ENCODE measurements around the gene RAB25.
"Not testable (repeated sequence)": the region's sequence is repeated elsewhere in the genome, so short reads cannot be mapped to it uniquely, and the experiment has no call there.

RAB25 gene

DNA sequence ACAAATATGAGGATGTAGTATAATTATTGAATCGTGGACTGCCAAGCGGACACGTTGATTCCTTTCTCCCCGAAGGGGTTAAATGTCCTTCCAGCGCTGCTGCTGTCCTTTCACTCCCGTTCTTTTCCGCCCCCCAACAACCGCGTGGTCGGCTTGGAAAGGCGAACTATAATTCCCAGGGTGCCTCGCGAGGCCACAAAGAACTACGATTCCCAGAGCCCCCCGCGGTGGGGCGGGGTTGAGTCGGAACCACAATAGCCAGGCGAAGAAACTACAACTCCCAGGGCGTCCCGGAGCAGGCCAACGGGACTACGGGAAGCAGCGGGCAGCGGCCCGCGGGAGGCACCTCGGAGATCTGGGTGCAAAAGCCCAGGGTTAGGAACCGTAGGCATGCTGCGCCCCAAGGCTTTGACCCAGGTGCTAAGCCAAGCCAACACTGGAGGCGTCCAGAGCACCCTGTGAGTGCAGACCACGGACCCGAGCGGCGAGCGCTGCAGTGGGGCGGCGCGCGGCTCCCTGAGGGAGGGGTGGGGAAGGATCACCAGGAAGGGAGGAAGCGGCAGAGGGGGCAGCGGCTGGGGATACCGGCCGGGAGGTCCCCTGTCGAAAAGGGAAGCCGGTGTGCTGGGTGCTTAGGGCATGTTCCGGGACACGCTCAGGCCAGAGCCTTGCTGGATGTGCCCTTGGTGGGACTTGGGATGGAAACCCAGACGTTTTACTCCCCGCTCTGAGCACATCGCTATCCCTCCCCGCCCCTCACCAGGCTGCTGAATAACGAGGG lies 6.3 kb upstream of the RAB25 start, which contains the start of gene LAMTOR2:
Gene LAMTOR2 (plus strand): TSS at position 283 of the 781 bp plus-strand sequence. CDS start 108 bp downstream, at position 391.
- peak; percentile 83 to 90 for DNase-seq (ENCODE audit: low read depth in 2 of 2)

DNA sequence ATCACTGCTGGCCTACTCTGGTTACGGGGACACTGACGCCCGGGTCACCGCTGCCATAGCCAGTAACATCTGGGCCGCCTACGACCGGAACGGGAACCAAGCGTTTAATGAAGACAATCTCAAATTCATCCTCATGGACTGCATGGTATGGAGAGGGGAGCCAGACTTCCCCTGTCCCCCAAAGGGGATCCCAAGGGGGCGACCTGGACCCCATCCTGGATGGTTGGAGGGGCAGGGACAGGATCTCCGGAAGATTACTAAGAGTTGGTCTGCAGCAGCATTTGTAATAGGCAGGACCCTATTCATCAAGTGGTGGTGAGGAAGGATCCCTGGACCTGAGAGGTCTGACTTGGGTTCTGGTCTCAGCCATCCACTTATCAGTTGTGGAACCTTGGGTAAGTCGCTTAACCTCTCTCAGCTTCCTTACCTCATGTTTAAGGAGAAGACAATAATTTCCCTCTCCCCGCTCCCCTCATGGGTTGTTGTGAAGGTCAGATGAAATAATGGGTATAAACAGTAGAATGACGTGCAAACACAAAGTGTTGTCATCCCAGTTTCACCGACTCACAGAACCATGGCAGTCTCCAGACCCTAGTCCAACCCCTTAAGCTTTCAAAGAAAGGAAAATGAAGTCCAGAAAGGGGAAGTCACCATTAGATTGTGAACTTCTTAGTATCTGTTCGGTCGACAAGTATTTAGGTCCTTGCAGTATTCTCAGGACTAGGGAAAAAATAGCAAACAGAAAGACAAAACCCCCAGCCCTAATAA lies 5.5 kb upstream of the RAB25 start:
- no peak for DNase-seq (ENCODE audit: low read depth in 2 of 2)

- no peak for DNase-seq (ENCODE audit: low read depth in 2 of 2)
These were observed 4.6 kb upstream of the RAB25 start for GRCh38 chr1:156056326-156056849.

- DNase-seq (ENCODE audit: low read depth in 2 of 2), result no peak
These were observed 1.2 kb downstream of the RAB25 start for GRCh38 chr1:156062189-156062588.

GRCh38 chr1:156063997-156064285 lies 3.0 kb downstream of the RAB25 start:
- DNase-seq (ENCODE audit: low read depth in 2 of 2), result no peak

- no peak for DNase-seq (ENCODE audit: low read depth in 2 of 2)
These were observed 3.7 kb downstream of the RAB25 start for GRCh38 chr1:156064615-156065014.

DNA sequence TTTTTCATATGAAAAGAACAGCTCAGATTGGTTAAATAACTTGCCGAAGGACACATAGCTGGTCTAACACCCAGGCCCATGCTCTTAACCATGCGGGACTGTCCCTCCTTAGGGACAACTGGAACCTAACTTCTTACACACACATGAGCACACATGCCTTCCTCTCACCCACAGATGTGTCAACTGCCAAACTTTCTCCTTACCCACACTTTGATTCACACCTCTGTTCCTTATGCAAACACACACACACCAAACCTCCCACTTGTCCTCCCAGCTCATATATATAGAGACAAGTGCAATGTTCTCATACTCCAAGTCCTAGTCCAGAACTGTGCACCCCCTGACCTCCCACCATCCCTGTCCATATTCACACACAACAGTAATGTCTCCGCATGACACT lies 4.3 kb downstream of the RAB25 start:
- no peak for DNase-seq (ENCODE audit: low read depth in 2 of 2)

- no peak for DNase-seq (ENCODE audit: low read depth in 2 of 2)
These were observed 4.9 kb downstream of the RAB25 start for GRCh38 chr1:156065871-156066270.

DNA sequence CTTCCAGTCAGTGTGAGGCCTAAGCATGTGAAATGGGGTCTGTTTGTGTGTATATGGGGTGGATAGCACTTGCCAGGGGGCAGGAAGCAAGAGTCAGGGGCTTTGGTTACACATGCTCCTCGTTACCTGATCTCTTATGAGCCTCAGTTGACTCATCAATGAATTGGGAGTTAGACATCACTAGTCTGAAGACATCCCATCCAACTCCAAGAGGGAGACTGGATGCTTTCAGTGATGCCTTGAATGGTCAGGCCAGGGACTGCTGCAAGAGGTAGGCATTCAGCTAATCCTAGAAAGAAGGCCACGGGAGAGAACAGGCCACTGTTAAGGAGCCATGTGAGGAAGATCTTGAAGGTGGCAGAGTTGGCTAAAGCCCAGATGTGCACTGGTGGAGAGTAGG lies 6.3 kb downstream of the RAB25 start:
- DNase-seq (ENCODE audit: low read depth in 2 of 2), result no peak

DNA sequence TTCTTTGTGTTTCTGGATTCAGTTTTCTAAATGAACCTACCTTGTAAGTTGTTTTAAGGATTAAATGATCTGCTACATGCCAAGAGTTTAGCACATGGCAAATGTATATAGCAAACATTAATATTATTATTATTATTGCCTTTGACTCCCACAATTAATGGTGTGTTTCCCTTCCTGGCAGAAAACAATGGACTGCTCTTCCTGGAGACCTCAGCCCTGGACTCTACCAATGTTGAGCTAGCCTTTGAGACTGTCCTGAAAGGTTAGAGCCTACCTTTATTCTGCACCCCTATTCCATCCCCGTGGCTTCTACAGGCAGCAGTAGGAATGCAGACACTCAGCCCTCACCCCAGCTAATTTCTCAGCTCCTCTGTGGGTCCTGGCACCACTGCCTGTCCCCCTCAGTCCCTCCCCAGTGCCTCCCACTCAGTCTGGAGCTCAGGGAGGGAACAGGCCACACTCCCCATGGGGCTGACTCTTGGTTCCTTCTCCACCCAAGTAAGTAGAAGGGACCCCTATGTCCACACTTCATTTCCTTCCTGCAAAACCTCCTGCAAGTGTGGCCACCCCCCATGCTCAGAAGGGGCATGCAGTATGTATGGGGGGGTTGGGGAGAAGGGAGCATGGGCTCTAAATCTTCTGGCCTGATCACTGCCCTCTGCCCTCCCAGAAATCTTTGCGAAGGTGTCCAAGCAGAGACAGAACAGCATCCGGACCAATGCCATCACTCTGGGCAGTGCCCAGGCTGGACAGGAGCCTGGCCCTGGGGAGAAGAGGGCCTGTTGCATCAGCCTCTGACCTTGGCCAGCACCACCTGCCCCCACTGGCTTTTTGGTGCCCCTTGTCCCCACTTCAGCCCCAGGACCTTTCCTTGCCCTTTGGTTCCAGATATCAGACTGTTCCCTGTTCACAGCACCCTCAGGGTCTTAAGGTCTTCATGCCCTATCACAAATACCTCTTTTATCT lies 8.8 kb downstream of the RAB25 start:
- DNase-seq (ENCODE audit: low read depth in 2 of 2), result no peak

DNA sequence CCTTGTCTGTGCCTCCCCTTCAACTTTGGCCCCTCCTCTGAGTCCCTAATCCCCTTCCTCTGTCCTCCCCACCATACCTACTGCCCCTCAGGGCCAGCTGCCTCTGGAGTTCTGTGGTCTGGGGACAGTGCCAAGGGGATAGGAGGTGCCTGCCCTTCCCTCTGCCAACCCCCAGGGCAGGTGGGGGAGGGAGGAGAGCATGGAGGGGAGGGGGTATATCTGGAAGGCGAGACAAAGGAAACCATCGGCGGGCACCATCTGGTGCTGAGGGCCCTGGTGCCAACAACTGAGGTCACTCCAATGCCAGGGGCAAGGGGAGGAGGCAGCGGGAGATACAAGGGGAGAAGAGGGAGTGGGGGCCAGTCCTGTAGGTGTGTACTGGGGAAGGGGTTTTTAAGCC lies 9.6 kb downstream of the RAB25 start:
- no peak for DNase-seq (ENCODE audit: low read depth in 2 of 2)

- not testable (repeated sequence) for DNase-seq (ENCODE audit: low read depth in 2 of 2)
These were observed 10.4 kb downstream of the RAB25 start for GRCh38 chr1:156071332-156071816.

GRCh38 chr1:156072251-156072650 lies 11.3 kb downstream of the RAB25 start:
- no peak for DNase-seq (ENCODE audit: low read depth in 2 of 2)

DNA sequence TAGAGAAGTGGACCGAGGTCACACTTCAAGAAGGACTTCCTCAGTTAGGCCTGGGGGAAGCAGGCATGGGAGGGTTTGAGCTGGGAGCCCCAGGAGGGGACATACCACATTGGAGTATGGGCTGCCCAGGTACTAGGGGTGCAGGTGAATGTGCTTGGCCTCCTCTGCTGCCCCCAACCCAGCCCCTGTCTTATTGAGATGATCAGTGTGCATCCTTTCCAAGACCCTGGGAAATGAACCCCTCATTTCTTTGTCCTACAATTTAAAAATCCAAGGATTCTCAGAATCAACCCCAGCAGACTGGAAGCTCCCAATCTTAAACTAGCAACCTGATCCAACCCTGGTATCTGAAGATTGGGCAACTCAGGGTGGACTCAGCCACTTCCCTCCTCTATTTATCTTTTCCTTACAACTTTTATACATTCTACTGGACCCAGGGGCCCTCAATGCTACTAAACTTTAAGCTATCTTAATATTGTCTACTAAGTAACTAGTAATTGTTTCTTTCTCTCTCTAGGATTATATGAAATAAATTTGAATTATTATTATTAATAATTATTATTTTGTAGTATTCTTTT lies 12.2 kb downstream of the RAB25 start:
- DNase-seq (ENCODE audit: low read depth in 2 of 2), result no peak

GRCh38 chr1:156073740-156074139 lies 12.8 kb downstream of the RAB25 start:
- DNase-seq (ENCODE audit: low read depth in 2 of 2), result no peak

DNA sequence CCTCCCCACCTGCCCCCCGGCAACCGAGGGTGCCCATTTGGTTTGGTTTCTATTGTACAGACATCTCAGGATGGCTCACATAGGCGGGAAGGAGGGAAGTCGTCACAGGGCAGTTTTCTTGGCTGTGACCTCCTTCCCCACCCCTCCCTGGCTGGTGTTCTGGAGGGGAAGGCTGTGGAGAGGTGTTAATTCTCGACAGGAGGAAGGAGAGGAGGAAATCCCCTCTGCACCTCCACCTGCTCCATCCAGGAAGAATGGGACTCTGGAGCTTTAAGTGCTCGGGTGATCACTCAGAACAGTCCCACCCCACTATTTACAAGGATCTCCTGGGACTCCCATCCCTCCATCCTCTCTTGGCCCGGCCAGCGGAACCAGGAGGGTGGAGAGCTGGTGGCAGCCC lies 13.7 kb downstream of the RAB25 start:
- DNase-seq (ENCODE audit: low read depth in 2 of 2), result no peak

- DNase-seq (ENCODE audit: low read depth in 2 of 2), result no peak
These were observed 14.2 kb downstream of the RAB25 start for GRCh38 chr1:156075162-156075561.

DNA sequence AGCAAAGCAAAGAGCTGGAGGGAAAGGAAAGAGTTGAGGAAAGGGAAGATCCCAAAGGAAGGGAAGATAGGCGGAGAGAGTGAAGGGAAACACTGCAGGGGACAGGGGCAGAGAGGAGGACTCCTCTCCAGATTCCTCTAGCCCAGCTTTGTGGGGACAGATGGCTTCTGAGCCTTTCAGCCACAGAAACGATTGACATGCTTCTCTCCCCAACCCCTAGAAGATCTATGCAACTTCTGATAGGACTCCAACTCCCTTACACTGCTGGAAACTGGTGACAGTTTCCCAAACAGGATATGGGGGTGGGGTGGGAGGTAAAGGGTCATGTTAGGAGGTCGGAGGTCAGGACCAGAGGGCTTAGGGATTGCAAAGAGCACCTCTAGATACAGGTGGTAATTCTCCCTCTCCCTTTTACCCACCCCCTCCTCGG lies 14.8 kb downstream of the RAB25 start:
- DNase-seq (ENCODE audit: low read depth in 2 of 2), result no peak

- DNase-seq (ENCODE audit: low read depth in 2 of 2), result no peak
These were observed 15.9 kb downstream of the RAB25 start for GRCh38 chr1:156076609-156077429.

DNA sequence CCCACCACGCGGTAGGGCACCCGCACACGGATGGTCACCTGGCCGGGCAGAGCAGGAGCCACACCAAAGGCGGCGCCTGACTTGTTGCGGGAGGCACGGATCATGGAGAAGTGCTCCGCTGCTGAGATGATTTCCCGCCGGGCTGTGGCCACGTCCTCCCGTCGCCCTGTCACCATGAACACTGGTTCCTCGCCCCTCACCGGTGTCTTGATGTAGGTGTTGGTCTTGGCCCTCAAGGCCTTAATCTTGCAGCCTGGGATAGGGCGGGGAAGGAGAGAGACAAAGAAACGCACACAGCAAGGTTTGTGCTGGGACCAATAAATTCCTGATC lies 16.4 kb downstream of the RAB25 start:
- no peak for DNase-seq (ENCODE audit: low read depth in 2 of 2)

GRCh38 chr1:156078728-156079127 lies 17.8 kb downstream of the RAB25 start:
- no peak for DNase-seq (ENCODE audit: low read depth in 2 of 2)
